GM18502 (cell line): ENCODE measurements around the gene HIBCH.
"Not testable (repeated sequence)": the region's sequence is repeated elsewhere in the genome, so short reads cannot be mapped to it uniquely, and the experiment has no call there.

ENCODE experiments used
- ATAC-seq: cut with Tn5 transposase; IDR thresholded peaks from one replicate; pipeline ENCODE4 v1.9.1; 2021; ENCODE audit warnings: mild to moderate bottlenecking; ENCODE audit not compliant: unreplicated experiment, poor library complexity

Gene HIBCH

DNA sequence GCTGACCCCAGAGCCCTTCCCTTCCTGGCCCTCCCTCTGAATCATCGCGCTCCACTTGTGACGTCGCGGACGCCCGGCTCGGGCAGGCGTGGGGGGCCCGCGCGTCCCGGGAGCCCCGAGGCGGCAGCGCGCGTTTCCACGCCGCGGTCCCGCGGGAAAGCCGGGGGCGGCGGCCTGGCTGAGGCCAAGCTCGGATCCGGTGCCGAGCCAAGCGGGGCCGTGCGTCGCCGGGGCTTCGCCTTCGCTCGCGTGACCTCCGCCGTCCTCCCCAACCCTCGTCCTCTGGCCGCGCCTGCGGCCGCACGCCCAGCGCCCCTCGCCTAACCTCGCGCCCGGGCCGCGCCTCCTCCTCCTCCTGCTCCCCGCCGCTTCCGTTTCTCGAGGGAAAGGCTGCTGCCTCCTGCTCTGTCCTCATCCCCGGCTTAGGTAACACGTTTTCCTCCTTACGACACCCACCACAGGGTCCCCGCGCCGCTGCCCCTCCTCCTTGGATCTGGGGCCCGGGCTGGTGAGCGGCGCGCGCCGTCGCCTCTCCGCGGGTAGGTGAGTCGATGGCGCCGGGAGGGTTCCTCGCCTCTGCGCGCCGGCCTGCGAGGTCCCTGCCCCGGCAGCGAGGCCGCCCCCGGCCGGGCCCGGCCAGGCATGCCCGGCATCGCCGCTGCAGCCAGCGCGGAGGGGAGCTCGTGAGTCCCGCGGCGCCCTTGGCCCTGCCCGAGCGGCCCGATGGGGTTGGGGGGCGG, 24.1 kb upstream of the HIBCH start, which contains the start of gene INPP1:
Gene INPP1 (plus strand): TSS at position 54 of the 740 bp plus-strand sequence. CDS start 16,514 bp downstream, outside the sequence.
- peak; percentile 68 for ATAC-seq

DNA sequence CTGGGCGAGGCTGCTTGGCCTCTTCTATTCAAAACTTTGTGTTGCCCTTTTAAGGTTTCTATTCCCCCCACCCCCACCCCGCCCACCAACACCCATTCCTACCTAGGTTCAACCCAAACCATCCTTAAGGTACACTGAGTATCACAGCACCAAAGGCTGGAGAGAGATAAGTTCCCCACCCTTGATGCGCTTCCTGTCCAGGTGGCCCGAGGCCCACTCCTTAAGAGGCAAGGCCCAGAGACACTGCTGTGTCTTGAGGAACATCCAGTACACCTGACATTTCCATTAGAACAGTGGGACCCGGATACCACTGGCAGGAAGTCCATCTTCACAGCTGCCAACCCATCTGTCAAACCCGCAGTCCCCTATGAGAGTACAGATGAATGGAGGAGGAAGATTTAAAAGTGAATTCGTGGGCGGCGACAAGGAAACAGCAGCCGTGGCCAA, 23.5 kb upstream of the HIBCH start:
- ATAC-seq: no peak

DNA sequence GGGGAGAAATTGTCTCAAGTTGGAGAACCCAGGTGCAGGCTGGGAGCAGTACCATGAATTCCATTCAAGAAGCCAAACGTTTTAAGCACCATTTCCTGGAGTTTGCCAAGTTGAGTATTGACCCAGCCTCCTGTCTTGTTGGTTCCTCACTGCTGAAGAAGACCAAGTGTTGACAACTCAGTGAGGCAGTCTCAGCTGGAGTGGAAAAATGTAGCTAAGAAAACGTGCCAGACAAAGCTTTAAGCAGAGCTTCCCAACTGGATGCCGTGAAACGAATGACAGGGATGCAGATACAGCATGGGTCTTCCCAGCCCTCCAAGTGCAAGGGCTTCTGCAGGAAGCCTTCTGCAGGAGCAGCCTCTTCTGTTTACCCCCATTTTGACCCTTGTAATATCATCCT, 23.0 kb upstream of the HIBCH start:
- no peak for ATAC-seq

DNA sequence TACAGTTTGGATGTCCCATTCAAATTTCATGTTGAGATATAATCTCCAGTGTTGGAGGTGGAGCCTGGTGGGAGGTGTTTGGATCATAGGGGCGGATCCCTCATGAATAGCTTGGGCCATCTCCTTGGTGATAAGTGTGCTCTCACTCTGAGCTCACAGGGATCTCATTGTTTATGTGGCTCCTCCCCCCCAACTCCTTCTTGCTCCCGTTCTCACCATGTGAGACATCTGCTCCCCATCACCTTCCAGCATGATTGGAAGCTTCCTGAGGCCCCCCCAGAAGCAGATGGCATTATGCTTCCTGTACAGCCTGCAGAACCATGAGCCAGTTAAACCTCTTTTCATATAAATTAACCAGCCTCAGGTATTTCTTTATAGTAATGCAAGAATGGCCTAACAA, 20.7 kb upstream of the HIBCH start:
- ATAC-seq: no peak

- ATAC-seq: no peak
Observed at GRCh38 chr2:190339394-190339793, 19.8 kb upstream of the HIBCH start.

GRCh38 chr2:190338453-190338852, 18.8 kb upstream of the HIBCH start:
- ATAC-seq: no peak

GRCh38 chr2:190336420-190336819, 16.8 kb upstream of the HIBCH start:
- ATAC-seq: no peak

DNA sequence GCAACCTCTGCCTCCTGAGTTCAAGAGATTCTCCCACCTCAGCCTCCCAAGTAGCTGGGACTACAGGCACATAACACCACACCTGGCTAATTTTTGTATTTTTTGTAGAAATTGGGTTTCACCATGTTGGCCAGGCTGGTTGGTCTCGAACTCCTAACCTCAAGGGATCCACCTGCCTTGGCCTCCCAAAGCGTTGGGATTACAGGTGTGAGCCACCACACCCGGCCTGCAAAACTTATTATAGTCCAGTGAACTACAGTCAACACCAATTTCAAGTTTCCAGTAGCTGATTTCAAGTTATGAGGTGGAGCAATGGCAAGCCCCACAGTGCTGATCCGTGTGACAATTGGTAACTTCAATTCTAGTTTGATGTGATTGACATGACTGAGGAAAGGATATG, 16.0 kb upstream of the HIBCH start:
- ATAC-seq: not testable (repeated sequence)

DNA sequence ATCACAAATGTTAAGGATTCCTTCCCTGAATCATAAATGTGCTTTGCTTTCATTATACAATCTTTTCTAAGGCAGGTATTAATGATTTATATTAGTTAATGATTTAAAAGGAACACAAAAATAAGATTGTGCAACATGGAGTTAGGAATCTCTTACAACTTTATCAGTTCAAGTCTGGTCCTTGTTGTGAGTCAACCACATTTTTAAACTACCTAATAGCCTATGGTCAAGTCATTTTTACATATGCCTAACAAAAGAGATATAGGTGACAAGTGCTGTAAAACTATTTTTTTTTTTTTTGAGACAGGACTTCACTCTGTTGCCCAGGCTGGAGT, 15.6 kb upstream of the HIBCH start:
- no peak for ATAC-seq

- ATAC-seq: no peak
Observed at GRCh38 chr2:190334479-190335224, 15.0 kb upstream of the HIBCH start.

DNA sequence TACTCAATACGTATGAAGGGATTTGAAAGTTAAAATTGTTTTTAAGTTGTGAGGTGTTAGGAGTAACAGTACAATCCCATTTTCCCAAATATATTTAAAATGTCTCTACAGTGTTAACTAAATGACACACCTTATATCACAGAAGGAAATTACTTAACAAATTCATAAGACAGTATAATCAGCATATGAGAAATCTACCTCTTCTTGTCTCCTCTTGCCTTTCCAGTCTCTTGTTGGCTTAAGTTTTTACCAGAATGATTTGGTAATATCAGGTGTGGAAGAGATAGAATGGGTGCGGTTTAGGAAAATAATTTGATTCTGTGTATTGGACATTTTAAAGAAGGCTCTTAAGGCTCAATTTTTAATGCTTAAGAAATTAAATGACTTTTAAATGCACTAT, 14.3 kb upstream of the HIBCH start:
- ATAC-seq: no peak

GRCh38 chr2:190333395-190333794, 13.8 kb upstream of the HIBCH start:
- no peak for ATAC-seq

GRCh38 chr2:190328573-190329147, 9.0 kb upstream of the HIBCH start:
- ATAC-seq: no peak

- ATAC-seq: no peak
Observed at GRCh38 chr2:190327867-190328572, 8.4 kb upstream of the HIBCH start.

DNA sequence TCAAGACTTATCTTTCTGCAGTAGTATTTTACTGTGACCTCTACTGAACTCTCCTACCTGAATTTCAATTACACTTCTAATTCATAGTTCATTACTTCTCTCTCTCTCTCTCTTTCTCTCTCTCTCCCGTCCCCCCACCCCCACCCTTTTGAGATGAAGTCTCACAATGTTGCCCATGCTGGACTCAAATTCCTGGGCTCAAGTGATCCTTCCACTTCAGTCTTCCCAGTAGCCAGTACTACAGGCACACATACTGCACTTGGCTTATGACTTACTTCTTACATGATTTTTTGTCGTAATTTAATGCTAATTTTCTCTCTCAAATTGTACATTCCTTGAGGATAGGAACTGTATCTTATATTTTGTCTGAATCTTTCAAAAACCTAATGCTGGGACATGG, 6.0 kb upstream of the HIBCH start:
- no peak for ATAC-seq

DNA sequence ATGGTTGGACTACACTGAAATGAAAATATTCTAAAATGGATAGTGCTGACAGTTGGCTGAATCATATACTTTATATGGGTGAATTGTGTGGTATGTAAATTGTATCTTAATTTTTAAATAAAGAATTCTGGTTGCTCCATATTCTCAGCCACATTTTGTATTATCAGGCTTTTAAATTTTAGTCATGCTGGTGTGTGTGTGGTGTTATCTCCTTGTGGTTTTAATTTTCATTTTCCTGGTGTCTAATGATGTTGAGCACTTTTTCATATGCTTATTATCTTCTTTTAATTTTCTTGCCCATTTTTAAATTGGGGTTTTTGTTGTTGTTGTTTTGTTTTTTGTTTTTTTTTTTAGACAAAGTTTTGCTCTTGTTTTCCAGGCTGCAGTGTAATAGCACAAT, 3.8 kb upstream of the HIBCH start:
- no peak for ATAC-seq

GRCh38 chr2:190320696-190321095, 1.1 kb upstream of the HIBCH start:
- no peak for ATAC-seq

DNA sequence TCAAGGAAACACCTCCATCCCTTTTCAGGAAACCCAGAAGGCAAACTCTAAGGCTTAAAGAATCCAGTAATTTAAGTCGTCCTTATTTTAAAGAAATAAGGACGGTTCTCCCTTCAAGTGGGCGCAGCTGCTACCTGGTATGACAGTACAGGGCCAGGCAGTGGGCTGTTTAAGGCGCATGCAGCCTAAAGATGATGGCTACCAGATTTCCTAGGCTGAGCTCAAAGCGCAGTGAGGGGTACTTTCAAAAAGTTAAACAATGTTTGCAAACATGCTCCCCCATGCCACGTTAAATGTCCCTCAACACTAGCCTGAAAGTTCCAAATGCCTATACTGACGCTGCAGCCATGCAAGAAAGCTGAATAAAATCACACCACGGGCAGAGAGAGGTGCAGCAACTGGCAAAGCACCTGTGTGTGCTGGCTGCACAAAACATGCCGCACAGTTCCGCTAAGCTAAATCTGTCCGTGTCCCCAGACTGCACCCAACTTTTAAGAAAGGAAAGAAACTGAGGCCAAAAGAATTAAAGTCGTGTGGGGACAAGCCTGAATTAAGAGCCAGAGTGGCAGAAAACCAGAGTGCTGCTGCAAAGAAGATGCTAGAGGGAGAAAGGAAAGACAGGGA, 583 bp downstream of the HIBCH start:
- peak; percentile 44 for ATAC-seq

DNA sequence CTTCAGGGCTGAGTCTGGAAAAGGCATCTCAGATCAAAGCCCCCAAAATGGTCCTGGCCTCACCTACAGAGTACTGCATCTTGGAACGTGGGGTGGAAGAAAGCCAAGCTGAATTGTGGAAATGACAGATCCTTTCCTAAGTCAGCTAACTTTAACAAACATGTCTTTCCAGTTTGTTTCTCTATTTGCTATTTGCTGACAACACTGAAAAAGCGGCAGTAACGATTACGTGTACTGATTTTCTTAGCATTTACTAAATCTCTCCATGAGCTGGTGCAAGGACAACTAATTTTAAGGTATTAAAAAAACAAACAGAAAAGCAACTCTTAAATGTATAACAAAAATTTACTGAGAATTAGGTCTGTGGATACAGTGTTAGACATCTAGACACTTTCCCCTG, 1.1 kb downstream of the HIBCH start:
- ATAC-seq: no peak

- ATAC-seq: no peak
Observed at GRCh38 chr2:190315273-190315672, 4.4 kb downstream of the HIBCH start.
